ENCODE data around the gene ANKHD1. TPM values are rescaled to one million over a fixed set of nuclear protein-coding genes. Genes with fewer than 3 reads are reported as not detected.

Gene ANKHD1
- total and polyA plus RNA-seq, 4 donors, result 65.6 to 119 (median 76.3) TPM

GRCh38 chr5:140502834-140503233 lies 101.2 kb downstream of the ANKHD1 start:
- no CpG with 5 or more reads among the region's 2 CpGs for WGBS (ENCODE audit: insufficient coverage)
- Histone ChIP-seq H3K4me3 (ENCODE audit: low read depth, low read length) (no peak overlapping the region), H3K9me3 (ENCODE audit: control insufficient read depth, insufficient read depth, low read length) (no peaks in the 10 kb centered on the region), H3K27ac (ENCODE audit: low read depth, low read length) (no peak overlapping the region), H3K36me3 (ENCODE audit: control insufficient read depth, insufficient read depth, low read length) (peaks cover 11% of the 10 kb centered on the region), H3K27me3 (ENCODE audit: control insufficient read depth, insufficient read depth, low read length) (no peaks in the 10 kb centered on the region), H3K4me1 (ENCODE audit: control insufficient read depth, insufficient read depth, low read length) (no peaks in the 10 kb centered on the region)
- DNase-seq (ENCODE audit: low read depth in 4 of 6, low spot score in 6 of 6), result no peak

- WGBS (ENCODE audit: insufficient coverage), result 59% methylated on average over 2 of the region's 4 CpGs
These were observed 108.3 kb downstream of the ANKHD1 start for GRCh38 chr5:140509898-140510297.

GRCh38 chr5:140513124-140513523 lies 111.5 kb downstream of the ANKHD1 start:
- Histone ChIP-seq H3K36me3 (ENCODE audit: control insufficient read depth, insufficient read depth, low read length) (peaks cover 32% of the 10 kb centered on the region), H3K27ac (ENCODE audit: low read depth, low read length) (no peak overlapping the region), H3K9me3 (ENCODE audit: control insufficient read depth, insufficient read depth, low read length) (no peaks in the 10 kb centered on the region), H3K4me1 (ENCODE audit: control insufficient read depth, insufficient read depth, low read length) (no peaks in the 10 kb centered on the region), H3K4me3 (ENCODE audit: low read depth, low read length) (no peak overlapping the region), H3K27me3 (ENCODE audit: control insufficient read depth, insufficient read depth, low read length) (no peaks in the 10 kb centered on the region)
- WGBS (ENCODE audit: insufficient coverage), result 94% methylated on average over 2 of the region's 2 CpGs
- no peak for DNase-seq (ENCODE audit: low read depth in 4 of 6, low spot score in 6 of 6)

More at GRCh38 chr5:140509898-140510297, 108.3 kb downstream of the ANKHD1 start:
- Histone ChIP-seq H3K36me3 (ENCODE audit: control insufficient read depth, insufficient read depth, low read length) (peaks cover 35% of the 10 kb centered on the region), H3K4me1 (ENCODE audit: control insufficient read depth, insufficient read depth, low read length) (no peaks in the 10 kb centered on the region), H3K27ac (ENCODE audit: low read depth, low read length) (no peak overlapping the region), H3K27me3 (ENCODE audit: control insufficient read depth, insufficient read depth, low read length) (no peaks in the 10 kb centered on the region), H3K4me3 (ENCODE audit: low read depth, low read length) (no peak overlapping the region), H3K9me3 (ENCODE audit: control insufficient read depth, insufficient read depth, low read length) (no peaks in the 10 kb centered on the region)
- DNase-seq (ENCODE audit: low read depth in 4 of 6, low spot score in 6 of 6), result peak in 1 of 6 donors; percentile 1

GRCh38 chr5:140524003-140524402 lies 122.4 kb downstream of the ANKHD1 start:
- no CpG with 5 or more reads among the region's 2 CpGs for WGBS (ENCODE audit: insufficient coverage)

GRCh38 chr5:140540227-140540626 lies 138.6 kb downstream of the ANKHD1 start:
- Histone ChIP-seq H3K27ac (ENCODE audit: low read depth, low read length) (no peak overlapping the region), H3K9me3 (ENCODE audit: control insufficient read depth, insufficient read depth, low read length) (no peaks in the 10 kb centered on the region), H3K4me3 (ENCODE audit: low read depth, low read length) (no peak overlapping the region), H3K4me1 (ENCODE audit: control insufficient read depth, insufficient read depth, low read length) (no peaks in the 10 kb centered on the region), H3K27me3 (ENCODE audit: control insufficient read depth, insufficient read depth, low read length) (no peaks in the 10 kb centered on the region), H3K36me3 (ENCODE audit: control insufficient read depth, insufficient read depth, low read length) (peaks cover 8% of the 10 kb centered on the region)
- no CpG with 5 or more reads among the region's 1 CpG for WGBS (ENCODE audit: insufficient coverage)
- no peak for DNase-seq (ENCODE audit: low read depth in 4 of 6, low spot score in 6 of 6)

More at GRCh38 chr5:140524003-140524402, 122.4 kb downstream of the ANKHD1 start:
- no peaks in the 10 kb centered on the region for H3K27me3 ChIP-seq (ENCODE audit: control insufficient read depth, insufficient read depth, low read length)
- H3K9me3 ChIP-seq (ENCODE audit: control insufficient read depth, insufficient read depth, low read length), result no peaks in the 10 kb centered on the region
- no peaks in the 10 kb centered on the region for H3K4me1 ChIP-seq (ENCODE audit: control insufficient read depth, insufficient read depth, low read length)
- peaks cover 16% of the 10 kb centered on the region for H3K36me3 ChIP-seq (ENCODE audit: control insufficient read depth, insufficient read depth, low read length)
- H3K4me3 ChIP-seq (ENCODE audit: low read depth, low read length), result no peak overlapping the region
- DNase-seq (ENCODE audit: low read depth in 4 of 6, low spot score in 6 of 6), result no peak
- H3K27ac ChIP-seq (ENCODE audit: low read depth, low read length), result no peak overlapping the region

- WGBS (ENCODE audit: insufficient coverage), result 100% methylated on average over 2 of the region's 5 CpGs
- Histone ChIP-seq H3K27me3 (ENCODE audit: control insufficient read depth, insufficient read depth, low read length) (no peaks in the 10 kb centered on the region), H3K9me3 (ENCODE audit: control insufficient read depth, insufficient read depth, low read length) (no peaks in the 10 kb centered on the region), H3K4me3 (ENCODE audit: low read depth, low read length) (no peak overlapping the region), H3K4me1 (ENCODE audit: control insufficient read depth, insufficient read depth, low read length) (peaks cover 15% of the 10 kb centered on the region), H3K36me3 (ENCODE audit: control insufficient read depth, insufficient read depth, low read length) (peaks cover 5% of the 10 kb centered on the region), H3K27ac (ENCODE audit: low read depth, low read length) (no peak overlapping the region)
- no peak for DNase-seq (ENCODE audit: low read depth in 4 of 6, low spot score in 6 of 6)
These were observed 141.3 kb downstream of the ANKHD1 start for GRCh38 chr5:140542972-140543371.

GRCh38 chr5:140544986-140545385 lies 143.4 kb downstream of the ANKHD1 start:
- Histone ChIP-seq H3K4me1 (ENCODE audit: control insufficient read depth, insufficient read depth, low read length) (peaks cover 19% of the 10 kb centered on the region), H3K4me3 (ENCODE audit: low read depth, low read length) (no peak overlapping the region), H3K9me3 (ENCODE audit: control insufficient read depth, insufficient read depth, low read length) (no peaks in the 10 kb centered on the region), H3K36me3 (ENCODE audit: control insufficient read depth, insufficient read depth, low read length) (peaks cover 23% of the 10 kb centered on the region), H3K27me3 (ENCODE audit: control insufficient read depth, insufficient read depth, low read length) (no peaks in the 10 kb centered on the region), H3K27ac (ENCODE audit: low read depth, low read length) (no peak overlapping the region)
- 100% methylated on average over 6 of the region's 7 CpGs for WGBS (ENCODE audit: insufficient coverage)
- DNase-seq (ENCODE audit: low read depth in 4 of 6, low spot score in 6 of 6), result no peak

GRCh38 chr5:140545606-140546005 lies 144.0 kb downstream of the ANKHD1 start:
- Histone ChIP-seq H3K9me3 (ENCODE audit: control insufficient read depth, insufficient read depth, low read length) (no peaks in the 10 kb centered on the region), H3K4me1 (ENCODE audit: control insufficient read depth, insufficient read depth, low read length) (peaks cover 19% of the 10 kb centered on the region), H3K4me3 (ENCODE audit: low read depth, low read length) (no peak overlapping the region), H3K27ac (ENCODE audit: low read depth, low read length) (no peak overlapping the region), H3K27me3 (ENCODE audit: control insufficient read depth, insufficient read depth, low read length) (no peaks in the 10 kb centered on the region), H3K36me3 (ENCODE audit: control insufficient read depth, insufficient read depth, low read length) (peaks cover 27% of the 10 kb centered on the region)
- WGBS (ENCODE audit: insufficient coverage), result 97% methylated on average over 9 of the region's 10 CpGs
- DNase-seq (ENCODE audit: low read depth in 4 of 6, low spot score in 6 of 6), result no peak

GRCh38 chr5:140546851-140547507 lies 145.3 kb downstream of the ANKHD1 start:
- Histone ChIP-seq H3K4me3 (ENCODE audit: low read depth, low read length) (peak overlapping the region; percentile 56), H3K36me3 (ENCODE audit: control insufficient read depth, insufficient read depth, low read length) (peaks cover 38% of the 10 kb centered on the region), H3K27ac (ENCODE audit: low read depth, low read length) (peak overlapping the region; percentile 94), H3K9me3 (ENCODE audit: control insufficient read depth, insufficient read depth, low read length) (no peaks in the 10 kb centered on the region), H3K27me3 (ENCODE audit: control insufficient read depth, insufficient read depth, low read length) (no peaks in the 10 kb centered on the region), H3K4me1 (ENCODE audit: control insufficient read depth, insufficient read depth, low read length) (peaks cover 19% of the 10 kb centered on the region)
- DNase-seq (ENCODE audit: low read depth in 4 of 6, low spot score in 6 of 6), result no peak
- 54% methylated on average over 7 of the region's 13 CpGs for WGBS (ENCODE audit: insufficient coverage)
